ENCODE data around the gene CX3CR1. TPM values are rescaled to one million over a fixed set of nuclear protein-coding genes. Genes with fewer than 3 reads are reported as not detected.
"Not testable (repeated sequence)": the region's sequence is repeated elsewhere in the genome, so short reads cannot be mapped to it uniquely, and the experiment has no call there.

CX3CR1 gene
- total RNA-seq, 4 donors from 2014 or later, result 0.35 to 0.57 (median 0.44) TPM; not detected in 1

- intact Hi-C loops (cut with DNase I), result no loop called here
- Histone ChIP-seq H3K36me3 (no peaks in the 10 kb centered on the region), H3K4me3 (no peak overlapping the region), H3K27me3 (no peaks in the 10 kb centered on the region), H3K27ac (no peak overlapping the region), H3K9me3 (no peaks in the 10 kb centered on the region), H3K4me1 (no peaks in the 10 kb centered on the region)
- 59 to 82% methylated on average over 2 of the region's 2 CpGs for WGBS, 2 donors
- no peak for TF ChIP-seq POLR2A (IDR thresholded peaks at IDR 0.05)
- TF ChIP-seq CTCF (IDR thresholded peaks at IDR 0.05), result no peak
- no peak for DNase-seq
These were observed 45.4 kb upstream of the CX3CR1 start for GRCh38 chr3:39325236-39325635.

DNA sequence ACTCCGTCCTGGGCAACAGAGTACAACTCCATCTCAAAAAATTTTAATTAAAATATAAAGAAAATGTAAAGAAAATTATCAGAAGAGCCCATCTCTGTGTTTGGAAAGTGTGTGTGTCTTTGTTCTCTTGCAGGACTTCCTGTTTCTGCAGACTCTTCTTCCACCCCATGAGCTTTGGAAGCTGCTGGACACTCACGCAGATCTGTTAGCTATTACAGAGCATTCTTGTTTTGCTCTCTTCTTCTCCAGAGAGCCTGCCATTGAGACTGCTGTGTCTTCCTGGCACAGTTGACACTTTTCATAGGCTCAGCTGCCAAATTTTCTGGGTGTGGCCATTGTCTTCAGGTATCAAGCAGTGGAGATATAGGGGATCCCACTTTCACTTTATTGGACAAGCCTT is 43.7 kb upstream of the CX3CR1 start:
- no peaks in the 10 kb centered on the region for H3K36me3 ChIP-seq
- no peaks in the 10 kb centered on the region for H3K9me3 ChIP-seq
- TF ChIP-seq CTCF (IDR thresholded peaks at IDR 0.05) (no peak), POLR2A (IDR thresholded peaks at IDR 0.05) (no peak)
- no peak overlapping the region for H3K4me3 ChIP-seq
- intact Hi-C loops (cut with DNase I), result no loop called here
- WGBS, 2 donors, result 60 to 76% methylated on average over 2 of the region's 2 CpGs
- H3K27me3 ChIP-seq, result no peaks in the 10 kb centered on the region
- no peaks in the 10 kb centered on the region for H3K4me1 ChIP-seq
- H3K27ac ChIP-seq, result no peak overlapping the region
- no peak for DNase-seq

GRCh38 chr3:39322936-39323335 is 43.1 kb upstream of the CX3CR1 start:
- H3K4me3 ChIP-seq, result no peak overlapping the region
- intact Hi-C loops (cut with DNase I), result no loop called here
- no peak for TF ChIP-seq POLR2A (IDR thresholded peaks at IDR 0.05)
- no peak for TF ChIP-seq CTCF (IDR thresholded peaks at IDR 0.05)

GRCh38 chr3:39322209-39322715 is 42.4 kb upstream of the CX3CR1 start:
- not testable (repeated sequence) for H3K27ac ChIP-seq
- 32 to 48% methylated on average over 2 to 3 of the region's 3 CpGs for WGBS, 2 donors

More at GRCh38 chr3:39322936-39323335, 43.1 kb upstream of the CX3CR1 start:
- Histone ChIP-seq H3K9me3 (no peaks in the 10 kb centered on the region), H3K27ac (no peak overlapping the region), H3K4me1 (no peaks in the 10 kb centered on the region), H3K27me3 (no peaks in the 10 kb centered on the region), H3K36me3 (no peaks in the 10 kb centered on the region)
- no peak for DNase-seq

GRCh38 chr3:39321574-39321983 is 41.7 kb upstream of the CX3CR1 start:
- H3K27me3 ChIP-seq; intact Hi-C loops (cut with DNase I); H3K27ac ChIP-seq; H3K36me3 ChIP-seq; H3K4me1 ChIP-seq; DNase-seq; H3K4me3 ChIP-seq; H3K9me3 ChIP-seq: not testable (repeated sequence)
- 60 to 94% methylated on average over 1 to 2 of the region's 2 CpGs for WGBS, 2 donors

More at GRCh38 chr3:39322209-39322715, 42.4 kb upstream of the CX3CR1 start:
- H3K36me3 ChIP-seq; H3K9me3 ChIP-seq; H3K27me3 ChIP-seq; intact Hi-C loops (cut with DNase I); H3K4me1 ChIP-seq; H3K4me3 ChIP-seq; DNase-seq: not testable (repeated sequence)

- Histone ChIP-seq H3K27ac (no peak overlapping the region), H3K36me3 (no peaks in the 10 kb centered on the region), H3K4me3 (no peak overlapping the region), H3K9me3 (no peaks in the 10 kb centered on the region), H3K27me3 (no peaks in the 10 kb centered on the region), H3K4me1 (no peaks in the 10 kb centered on the region)
- DNase-seq, result no peak
- intact Hi-C loops (cut with DNase I), result no loop called here
- TF ChIP-seq POLR2A (IDR thresholded peaks at IDR 0.05) (no peak), CTCF (IDR thresholded peaks at IDR 0.05) (no peak)
These were observed 39.4 kb upstream of the CX3CR1 start for GRCh38 chr3:39319249-39319648.
